Measurements from ENCODE around the gene NUDT16L1. TPM values are rescaled to one million over a fixed set of nuclear protein-coding genes. Genes with fewer than 3 reads are reported as not detected.

The NUDT16L1 gene
- total RNA-seq, 1 donor from 2014 or later: 24.0 TPM

DNA sequence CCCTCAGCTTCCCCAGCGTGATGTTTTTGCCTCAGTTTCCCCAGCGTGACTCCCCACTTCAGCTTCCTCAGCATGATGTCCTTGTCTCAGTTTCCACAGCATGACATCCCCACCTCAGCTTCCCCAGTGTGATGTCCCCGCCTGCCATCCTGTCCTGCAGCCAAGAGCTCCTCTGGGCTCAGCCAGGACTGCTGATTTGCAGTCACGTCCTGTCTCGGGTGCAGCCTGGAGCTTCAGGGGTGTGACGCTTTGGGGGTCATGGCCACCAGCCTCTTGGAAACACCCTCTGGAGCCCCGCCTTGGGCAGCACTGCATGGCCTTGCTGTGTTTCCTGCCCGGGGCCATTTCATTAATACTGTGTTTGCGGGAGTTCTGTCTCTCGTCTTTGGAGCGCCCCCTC lies 16.5 kb upstream of the NUDT16L1 start:
- Histone ChIP-seq H3K4me3 (no peak overlapping the region), H3K27ac (peak overlapping the region; percentile 36), H3K27me3 (no peaks in the 10 kb centered on the region), H3K9me3 (no peaks in the 10 kb centered on the region), H3K36me3 (peaks cover 41% of the 10 kb centered on the region), H3K4me1 (peaks cover 16% of the 10 kb centered on the region)
- DNase-seq: no peak
- ATAC-seq: no peak
- intact Hi-C loops (cut with DNase I): no loop called here
- TF ChIP-seq, protein P1, sequence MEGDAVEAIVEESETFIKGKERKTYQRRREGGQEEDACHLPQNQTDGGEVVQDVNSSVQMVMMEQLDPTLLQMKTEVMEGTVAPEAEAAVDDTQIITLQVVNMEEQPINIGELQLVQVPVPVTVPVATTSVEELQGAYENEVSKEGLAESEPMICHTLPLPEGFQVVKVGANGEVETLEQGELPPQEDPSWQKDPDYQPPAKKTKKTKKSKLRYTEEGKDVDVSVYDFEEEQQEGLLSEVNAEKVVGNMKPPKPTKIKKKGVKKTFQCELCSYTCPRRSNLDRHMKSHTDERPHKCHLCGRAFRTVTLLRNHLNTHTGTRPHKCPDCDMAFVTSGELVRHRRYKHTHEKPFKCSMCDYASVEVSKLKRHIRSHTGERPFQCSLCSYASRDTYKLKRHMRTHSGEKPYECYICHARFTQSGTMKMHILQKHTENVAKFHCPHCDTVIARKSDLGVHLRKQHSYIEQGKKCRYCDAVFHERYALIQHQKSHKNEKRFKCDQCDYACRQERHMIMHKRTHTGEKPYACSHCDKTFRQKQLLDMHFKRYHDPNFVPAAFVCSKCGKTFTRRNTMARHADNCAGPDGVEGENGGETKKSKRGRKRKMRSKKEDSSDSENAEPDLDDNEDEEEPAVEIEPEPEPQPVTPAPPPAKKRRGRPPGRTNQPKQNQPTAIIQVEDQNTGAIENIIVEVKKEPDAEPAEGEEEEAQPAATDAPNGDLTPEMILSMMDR (IDR thresholded peaks at IDR 0.05): no peak

DNA sequence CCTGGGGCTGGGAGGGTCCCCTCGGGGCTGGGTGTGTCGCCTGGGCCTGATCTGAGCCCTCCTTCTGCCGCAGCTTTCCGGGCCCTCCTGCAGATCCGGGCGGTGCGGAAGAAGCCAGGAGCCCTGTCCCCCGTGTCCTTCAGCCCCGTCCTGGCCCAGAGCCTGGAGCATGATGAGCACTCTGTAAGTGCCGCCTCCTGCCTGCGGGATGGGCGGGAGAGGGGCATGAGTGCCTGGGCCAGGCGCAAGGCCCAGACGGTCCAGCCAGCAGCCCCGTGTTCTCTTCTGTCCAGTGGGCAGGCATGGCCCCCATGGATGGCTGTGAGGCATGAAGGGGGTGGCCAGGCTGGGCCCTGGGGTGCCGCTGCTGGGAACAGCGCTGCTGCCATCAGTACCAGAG lies 16.0 kb upstream of the NUDT16L1 start:
- DNase-seq: peak; percentile 83
- TF ChIP-seq, protein P1 (IDR thresholded peaks at IDR 0.05): no peak
- Histone ChIP-seq H3K36me3 (peaks cover 44% of the 10 kb centered on the region), H3K4me1 (peaks cover 19% of the 10 kb centered on the region), H3K27ac (no peak overlapping the region), H3K9me3 (no peaks in the 10 kb centered on the region), H3K27me3 (no peaks in the 10 kb centered on the region), H3K4me3 (no peak overlapping the region)
- ATAC-seq: peak; percentile 26
- intact Hi-C loops (cut with DNase I): no loop called here

DNA sequence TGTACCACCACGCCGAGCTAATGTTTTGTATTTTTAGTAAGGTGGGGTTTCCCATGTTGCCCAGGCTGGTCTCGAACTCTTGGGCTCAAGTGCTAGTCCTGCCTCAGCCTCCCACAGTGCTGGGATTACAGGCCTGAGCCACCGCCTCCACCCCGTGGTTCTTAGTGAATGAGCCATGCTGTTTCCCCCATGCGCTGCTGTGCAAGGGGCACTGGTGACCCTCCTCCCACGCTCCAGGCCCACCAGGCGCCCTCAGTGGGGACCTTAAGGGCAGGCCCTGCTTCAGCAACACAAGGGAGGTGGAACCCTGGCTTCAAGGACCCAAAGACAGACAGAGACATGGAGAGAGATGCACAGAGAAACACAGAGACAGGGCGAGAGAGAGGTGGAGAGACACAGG lies 15.4 kb upstream of the NUDT16L1 start:
- H3K27ac ChIP-seq: no peak overlapping the region
- TF ChIP-seq, protein P1 (IDR thresholded peaks at IDR 0.05): no peak

DNA sequence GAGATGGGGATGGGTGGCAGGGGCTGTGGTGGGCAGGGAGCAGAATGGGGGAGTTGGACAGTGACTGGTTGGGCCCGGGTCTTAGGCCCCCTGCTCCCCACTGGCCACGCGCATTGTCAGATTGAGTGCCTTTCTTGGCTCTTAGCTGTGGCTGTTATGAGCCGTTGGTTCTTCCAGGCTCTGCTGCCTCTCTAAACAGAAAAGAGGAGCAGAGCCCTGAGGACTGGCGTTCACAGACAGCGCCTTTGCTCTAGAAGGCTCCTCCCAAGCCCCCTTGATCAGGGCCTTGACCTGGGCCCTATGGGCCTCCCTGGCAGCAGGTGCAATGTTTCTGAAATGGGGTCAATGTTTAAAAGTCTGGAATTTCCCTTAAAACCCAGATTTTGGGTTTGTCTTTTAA lies 14.8 kb upstream of the NUDT16L1 start:
- DNase-seq: no peak
- Histone ChIP-seq H3K36me3 (peaks cover 44% of the 10 kb centered on the region), H3K4me3 (no peak overlapping the region), H3K27ac (no peak overlapping the region), H3K27me3 (no peaks in the 10 kb centered on the region), H3K4me1 (peaks cover 23% of the 10 kb centered on the region), H3K9me3 (no peaks in the 10 kb centered on the region)
- no peak for ATAC-seq
- intact Hi-C loops (cut with DNase I): no loop called here
- TF ChIP-seq, protein P1 (IDR thresholded peaks at IDR 0.05): no peak

More for the DNA sequence above, 15.4 kb upstream of the NUDT16L1 start:
- intact Hi-C loops (cut with DNase I): no loop called here
- Histone ChIP-seq H3K9me3 (no peaks in the 10 kb centered on the region), H3K36me3 (peaks cover 44% of the 10 kb centered on the region), H3K27me3 (no peaks in the 10 kb centered on the region), H3K4me1 (peaks cover 23% of the 10 kb centered on the region), H3K4me3 (no peak overlapping the region)
- ATAC-seq: no peak
- no peak for DNase-seq

DNA sequence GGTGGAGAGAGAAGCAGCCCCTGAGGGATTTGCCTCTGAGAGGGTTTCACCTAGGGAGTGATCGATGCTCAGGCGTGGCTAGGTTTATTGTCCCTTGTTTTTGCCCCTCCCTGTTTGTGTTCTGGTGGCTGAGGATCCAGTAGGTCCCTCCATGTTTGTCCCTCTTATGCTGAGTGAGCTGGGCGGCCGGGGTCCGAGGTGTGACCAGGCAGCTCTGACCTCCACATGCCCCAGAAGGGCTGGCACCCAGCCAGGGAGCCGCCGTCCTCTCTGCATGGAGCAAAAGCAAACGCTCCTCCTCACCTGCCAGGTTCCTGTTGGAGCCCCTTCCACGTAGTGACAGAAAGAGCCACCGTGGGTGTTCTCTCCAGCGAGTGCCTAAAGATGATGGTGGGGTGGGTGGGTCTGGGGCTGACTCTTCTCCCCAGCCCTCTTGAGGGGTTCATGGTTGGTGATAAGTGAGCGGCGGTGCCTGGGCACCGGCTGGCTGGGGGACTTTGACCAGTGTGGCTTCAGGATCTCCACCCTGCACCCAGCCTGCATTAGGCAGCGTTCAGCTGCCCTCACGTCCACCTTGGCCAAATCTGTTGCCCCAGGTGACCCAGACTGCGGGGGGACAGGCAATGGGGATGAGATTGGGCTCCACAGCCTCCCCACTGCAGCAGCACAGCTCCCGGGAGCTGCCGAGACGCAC lies 14.1 kb upstream of the NUDT16L1 start:
- Histone ChIP-seq H3K4me3 (peak overlapping the region; percentile 48), H3K4me1 (peaks cover 23% of the 10 kb centered on the region), H3K9me3 (no peaks in the 10 kb centered on the region), H3K27me3 (no peaks in the 10 kb centered on the region), H3K27ac (peak overlapping the region; percentile 87), H3K36me3 (peaks cover 45% of the 10 kb centered on the region)
- DNase-seq (no peak), ATAC-seq (no peak)
- TF ChIP-seq, protein P1 (IDR thresholded peaks at IDR 0.05): no peak
- intact Hi-C loops (cut with DNase I): no loop called here

Measured in upper lobe of right lung (tissue), 1 donor.